HepG2 (cell line): ENCODE data around the gene LDB2. TPM values are rescaled to one million over a fixed set of nuclear protein-coding genes. Genes with fewer than 3 reads are reported as not detected.

ENCODE experiments used
- ATAC-seq: fragments of 200-7000 bp; cut with Tn5 transposase; 3 replicates; pipeline ENCODE4 v1.9.1; 2020; ENCODE audit warnings: mild to moderate bottlenecking, moderate library complexity
- BruUV-seq: library from RNA; stranded (reverse); fragments of 400-500 nt; replicated peaks from 2 replicates; lab custom pipeline; 2021; lab: Mats Ljungman, UMichigan
- CTCF ChIA-PET: fragments of 300-600 bp; formaldehyde crosslinking; extraction: SDS; loops from one replicate; lab custom pipeline; 2021; ENCODE audit warnings: low total read pairs, inconsistent platforms, low intra/inter-chr PET ratio; lab: Yijun Ruan, JAX
- POLR2A ChIA-PET: fragments of 350-600 bp; sonication (Branson Sonifier 250); formaldehyde crosslinking; loops from one replicate; lab custom pipeline; 2020; ENCODE audit warnings: antibody characterized with exemption, inconsistent platforms; lab: Yijun Ruan, JAX
- DNase-seq: peaks from one replicate; pipeline ENCODE4 v3.0.0-alpha.2; 2015; ENCODE audit warnings: low spot score
- FAIRE-seq: peaks from 3 replicates; lab custom pipeline; 2011; peaks lifted over from hg19 to GRCh38; lab: Jason Lieb, UNC
- H2AFZ ChIP-seq: one replicate; pipeline ENCODE4 v1.6.1; 2011; ENCODE audit warnings: low read length, inconsistent platforms
- H3K27ac ChIP-seq: fragments of 300-600 bp; 3 replicates; pipeline ENCODE4 v1.8.0; 2011; ENCODE audit warnings: mixed run types, mild to moderate bottlenecking, mixed read lengths, low read length, inconsistent platforms; ENCODE audit not compliant: insufficient read depth; ENCODE audit errors: extremely low read length
- H3K27me3 ChIP-seq, 2 experiments: fragments of 200-600 bp in 1 of 2; 2 replicates in 1 of 2; 3 replicates in 1 of 2; pipeline versions ENCODE4 v1.6.0 to v1.8.0; 2011; ENCODE audit warnings: low read length in 2 of 2, mild to moderate bottlenecking in 2 of 2, moderate library complexity in 2 of 2, inconsistent platforms in 1 of 2; ENCODE audit not compliant: insufficient read depth in 2 of 2, control insufficient read depth in 1 of 2
- H3K36me3 ChIP-seq, 2 experiments: fragments of 200-600 bp in 1 of 2; replicated peaks in 1 of 2; 2 replicates in 1 of 2; 3 replicates in 1 of 2; pipeline versions ENCODE4 v1.5.1 to v1.8.0; 2011; ENCODE audit warnings: low read length in 2 of 2, inconsistent platforms in 1 of 2; ENCODE audit not compliant: insufficient read depth in 2 of 2, control insufficient read depth in 1 of 2
- H3K4me1 ChIP-seq: 2 replicates; pipeline ENCODE4 v1.5.1; 2012; ENCODE audit warnings: low read length, inconsistent platforms; ENCODE audit not compliant: insufficient read depth
- H3K4me2 ChIP-seq: 2 replicates; pipeline ENCODE4 v1.6.0; 2011; ENCODE audit warnings: low read depth, low read length, inconsistent platforms
- H3K4me3 ChIP-seq, 3 experiments: fragments of 200-600 bp in 1 of 3; sonication (generic), shearing (Covaris generic) in 1 of 3; replicated peaks in 1 of 3; 2 replicates each; pipeline ENCODE4 v1.5.1; 2011 to 2016; ENCODE audit warnings: low read length in 3 of 3, inconsistent platforms in 2 of 3, low read depth in 2 of 3, mild to moderate bottlenecking in 2 of 3, control low read depth in 1 of 3, mixed read lengths in 1 of 3; ENCODE audit not compliant: insufficient read depth in 1 of 3
- H3K79me2 ChIP-seq: one replicate; pipeline ENCODE4 v1.6.1; 2011; ENCODE audit warnings: low read length, inconsistent platforms; ENCODE audit not compliant: insufficient read depth
- H3K9ac ChIP-seq: 2 replicates; pipeline ENCODE4 v1.6.0; 2011; ENCODE audit warnings: mild to moderate bottlenecking, low read depth, low read length, inconsistent platforms; ENCODE audit not compliant: insufficient read depth
- H3K9me3 ChIP-seq: 2 replicates; pipeline ENCODE4 v1.5.1; 2012; ENCODE audit warnings: mild to moderate bottlenecking, low read length
- H4K20me1 ChIP-seq: 2 replicates; pipeline ENCODE4 v1.6.0; 2011; ENCODE audit warnings: inconsistent platforms, mild to moderate bottlenecking, low read length, moderate library complexity; ENCODE audit not compliant: insufficient read depth
- BHLHE40 ChIP-seq: IDR thresholded peaks from 2 replicates; pipeline ENCODE4 v1.6.1; 2011; ENCODE audit warnings: low read length, improper control_type of control experiment
- CBX1 ChIP-seq: IDR thresholded peaks from one replicate; pipeline ENCODE4 v1.6.1; 2016; ENCODE audit warnings: antibody characterized with exemption, low read depth
- ELF4 ChIP-seq: sonication (generic); formaldehyde crosslinking; IDR thresholded peaks from 2 replicates; pipeline ENCODE4 v1.5.0; 2020; ENCODE audit warnings: missing genetic modification reagents, mild to moderate bottlenecking, moderate library complexity, borderline replicate concordance
- FOXA3 ChIP-seq: IDR thresholded peaks from 2 replicates; pipeline ENCODE4 v1.6.1; 2016; ENCODE audit warnings: missing genetic modification reagents, missing compliant biosample characterization
- JDP2 ChIP-seq: sonication (generic); formaldehyde crosslinking; IDR thresholded peaks from 2 replicates; pipeline ENCODE4 v1.8.1; 2022; ENCODE audit warnings: missing genetic modification reagents, borderline replicate concordance
- REST ChIP-seq, 2 experiments: IDR thresholded peaks; 2 replicates each; pipeline ENCODE4 v1.6.1; 2011 to 2012; ENCODE audit warnings: low read length in 2 of 2, borderline replicate concordance in 1 of 2, low read depth in 1 of 2, mild to moderate bottlenecking in 1 of 2, moderate library complexity in 1 of 2
- ZKSCAN1 ChIP-seq: fragments of 150-350 bp; IDR thresholded peaks from 2 replicates; pipeline ENCODE4 v1.6.1; 2014; ENCODE audit warnings: low read length
- ZNF615 ChIP-seq: sonication (generic); formaldehyde crosslinking; IDR thresholded peaks from 2 replicates; pipeline ENCODE4 v1.5.0; 2020; ENCODE audit warnings: mild to moderate bottlenecking, missing genetic modification reagents, borderline replicate concordance
- ZNF883 ChIP-seq: sonication (generic); formaldehyde crosslinking; IDR thresholded peaks from 2 replicates; pipeline ENCODE4 v1.5.1; 2020; ENCODE audit warnings: mild to moderate bottlenecking, missing genetic modification reagents; ENCODE audit errors: not compliant biosample characterization
- WGBS: methylation state at CpG from one replicate; pipeline ENCODE4 v1.1.6; 2017; ENCODE audit warnings: low lambda C conversion rate; 5-methylcytosine and 5-hydroxymethylcytosine counted together
- in situ Hi-C: cut with HindIII; loops from 2 replicates; pipeline ENCODE4 v1.10.0; 2017; ENCODE audit warnings: low pct_unique_long_range_greater_than_20kb; ENCODE audit not compliant: extremely low pct_ligation_motif_present
- intact Hi-C: fragments of 100-400 bp; cut with micrococcal nuclease; formaldehyde crosslinking; loops from one replicate; pipeline ENCODE4 v1.10.0; 2022; ENCODE audit not compliant: unreplicated experiment
- polyA plus RNA-seq, 8 experiments: library from polyadenylated mRNA; depleted of rRNA in 3 of 8; stranded (reverse) in 7 of 8; unstranded in 1 of 8; fragments of >200 nt; fragmentation: Illumina TruSeq in 4 of 8; extraction: Trizol in 4 of 8; gene quantifications; 2 replicates each; pipeline versions ENCODE4 v1.2.1 to v1.2.3, GENCODE V29; 2011 to 2016; ENCODE audit warnings: low read depth in 4 of 8, missing spikeins in 1 of 8, mixed read lengths in 1 of 8; ENCODE audit not compliant: insufficient read depth in 1 of 8
- total RNA-seq, 5 experiments: library from RNA; depleted of rRNA; stranded (reverse); fragments of >200 nt; fragmentation: Illumina TruSeq; extraction: Trizol; gene quantifications; 2 replicates each; pipeline ENCODE4 v1.2.3, GENCODE V29; 2016; ENCODE audit warnings: low read depth in 1 of 5

LDB2 gene
- total and polyA plus RNA-seq, 2 of the 13 experiments (the other 11 are each of a cell fraction or from before 2014, with no cell fraction given): not detected

GRCh38 chr4:16741287-16741686, 157.2 kb downstream of the LDB2 start:
- in situ Hi-C loops (loop anchor here (25.0 kb wide), 1 partner anchor 404 kb away; no protein-coding TSS in a partner anchor), intact Hi-C loops (no loop called here)
- TF ChIP-seq FOXA3 (no peak), ELF4 (CRISPR knock-in tag) (no peak), ZKSCAN1 (no peak), BHLHE40 (no peak), ZNF883 (CRISPR knock-in tag) (no peak), CBX1 (no peak), REST (IDR thresholded peaks at IDR 0.05; ENCODE audit: borderline replicate concordance in 1 of 2, low read depth in 1 of 2, low read length in 2 of 2) (no peak), ZNF615 (CRISPR knock-in tag) (no peak), JDP2 (CRISPR knock-in tag) (no peak)
- Histone ChIP-seq H3K4me2 (no peak overlapping the region), H3K27ac (no peak overlapping the region), H3K4me1 (no peaks in the 10 kb centered on the region), H4K20me1 (no peaks in the 10 kb centered on the region), H3K9me3 (no peaks in the 10 kb centered on the region), H3K27me3 (no peaks in the 10 kb centered on the region), H3K36me3 (no peaks in the 10 kb centered on the region), H3K79me2 (no peaks in the 10 kb centered on the region), H3K4me3 (no peak overlapping the region), H2AFZ (no peak overlapping the region), H3K9ac (no peak overlapping the region)
- no peak for DNase-seq
- ATAC-seq: no peak
- ChIA-PET POLR2A (no interaction called here), CTCF (no interaction called here)
- no TSS peak for BruUV-seq
- FAIRE-seq: no peak
- WGBS: 66% methylated on average over 3 of the region's 3 CpGs
